Occipital lobe (tissue), 2 donors: ENCODE data around the gene KRTAP10-2. TPM values are rescaled to one million over a fixed set of nuclear protein-coding genes. Genes with fewer than 3 reads are reported as not detected.
"Not testable (repeated sequence)": the region's sequence is repeated elsewhere in the genome, so short reads cannot be mapped to it uniquely, and the experiment has no call there.

Source experiments
- DNase-seq: peaks from one replicate; lab custom pipeline; 2025; lab: John Stamatoyannopoulos, UW
- total RNA-seq: library from RNA; depleted of rRNA; stranded (reverse); fragments of >200 nt; gene quantifications from one replicate; pipeline ENCODE4 v1.2.3, GENCODE V29; 2014

The KRTAP10-2 gene
- total RNA-seq, 1 donor from 2014 or later: not detected

DNA sequence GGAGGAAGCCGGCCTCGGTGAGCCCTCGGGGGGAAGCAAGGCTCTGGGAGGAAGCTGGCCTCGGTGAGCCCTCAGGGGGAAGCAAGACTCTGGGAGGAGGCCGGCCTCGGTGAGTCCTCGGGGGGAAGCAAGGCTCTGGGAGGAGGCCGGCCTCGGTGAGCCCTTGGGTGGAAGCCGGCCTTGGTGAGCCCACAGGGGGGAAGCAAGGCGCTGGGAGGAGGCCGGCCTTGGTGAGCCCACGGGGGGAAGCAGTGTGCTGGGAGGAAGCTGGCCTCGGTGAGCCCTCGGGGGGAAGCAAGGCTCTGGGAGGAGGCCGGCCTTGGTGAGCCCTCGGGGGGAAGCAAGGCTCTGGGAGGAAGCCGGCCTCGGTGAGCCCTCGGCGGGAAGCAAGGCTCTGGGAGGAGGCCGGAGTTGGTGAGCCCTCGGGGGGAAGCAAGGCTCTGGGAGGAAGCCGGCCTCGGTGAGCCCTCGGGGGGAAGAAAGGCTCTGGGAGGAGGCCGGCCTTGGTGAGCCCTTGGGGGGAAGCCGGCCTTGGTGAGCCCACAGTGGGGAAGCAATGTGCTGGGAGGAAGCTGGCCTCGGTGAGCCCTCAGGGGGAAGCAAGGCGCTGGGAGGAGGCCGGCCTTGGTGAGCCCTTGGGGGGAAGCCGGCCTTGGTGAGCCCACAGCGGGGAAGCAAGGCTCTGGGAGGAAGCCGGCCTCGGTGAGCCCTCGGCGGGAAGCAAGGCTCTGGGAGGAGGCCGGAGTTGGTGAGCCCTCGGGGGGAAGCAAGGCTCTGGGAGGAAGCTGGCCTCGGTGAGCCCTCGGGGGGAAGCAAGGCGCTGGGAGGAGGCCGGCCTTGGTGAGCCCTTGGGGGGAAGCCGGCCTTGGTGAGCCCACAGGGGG is 48.1 kb downstream of the KRTAP10-2 start:
- not testable (repeated sequence) for DNase-seq

GRCh38 chr21:44502171-44502958 is 48.9 kb downstream of the KRTAP10-2 start:
- no peak for DNase-seq

Other genes with a start within 250 kb of the KRTAP10-2 start
- gene CFAP410, start 212.1 kb downstream of the KRTAP10-2 start, total RNA-seq: 5.0 TPM
- gene TRPM2, start 197.9 kb downstream of the KRTAP10-2 start, total RNA-seq: 1.2 TPM
- gene LRRC3, start 96.0 kb downstream of the KRTAP10-2 start, total RNA-seq: 4.8 TPM
- not detected for gene KRTAP10-1, start 11.3 kb downstream of the KRTAP10-2 start, total RNA-seq
- not detected for gene KRTAP10-3, start 7.3 kb upstream of the KRTAP10-2 start, total RNA-seq
- not detected for gene KRTAP10-4, start 22.2 kb upstream of the KRTAP10-2 start, total RNA-seq
- not detected for gene KRTAP10-5, start 29.1 kb upstream of the KRTAP10-2 start, total RNA-seq
- not detected for gene KRTAP10-6, start 41.0 kb upstream of the KRTAP10-2 start, total RNA-seq
- not detected for gene KRTAP10-7, start 49.1 kb upstream of the KRTAP10-2 start, total RNA-seq
- not detected for gene KRTAP10-8, start 60.6 kb upstream of the KRTAP10-2 start, total RNA-seq
- gene KRTAP10-9, start 75.6 kb upstream of the KRTAP10-2 start, total RNA-seq: not detected
- gene KRTAP10-10, start 85.9 kb upstream of the KRTAP10-2 start, total RNA-seq: not detected
- not detected for gene KRTAP10-11, start 94.9 kb upstream of the KRTAP10-2 start, total RNA-seq
- gene KRTAP12-4, start 103.2 kb upstream of the KRTAP10-2 start, total RNA-seq: not detected
- not detected for gene KRTAP12-3, start 106.4 kb upstream of the KRTAP10-2 start, total RNA-seq
- not detected for gene KRTAP12-2, start 115.4 kb upstream of the KRTAP10-2 start, total RNA-seq
- gene KRTAP12-1, start 130.7 kb upstream of the KRTAP10-2 start, total RNA-seq: not detected
- not detected for gene KRTAP10-12, start 145.7 kb upstream of the KRTAP10-2 start, total RNA-seq
- not detected for gene TSPEAR, start 160.1 kb upstream of the KRTAP10-2 start, total RNA-seq